NCI-H345 treated with DMSO at 0.1 percent for 48 hours (cell line): Measurements from ENCODE around the gene RNASEL.
A peak's percentile ranks its signal among the peaks of the same experiment; 100 is the strongest.

Experiments used
- DNase-seq: peaks from one replicate; lab custom pipeline; 2025; ENCODE audit not compliant: unreplicated experiment; lab: John Stamatoyannopoulos, UW

Gene RNASEL

GRCh38 chr1:182601913-182602312, 12.9 kb upstream of the RNASEL start:
- no peak for DNase-seq

DNA sequence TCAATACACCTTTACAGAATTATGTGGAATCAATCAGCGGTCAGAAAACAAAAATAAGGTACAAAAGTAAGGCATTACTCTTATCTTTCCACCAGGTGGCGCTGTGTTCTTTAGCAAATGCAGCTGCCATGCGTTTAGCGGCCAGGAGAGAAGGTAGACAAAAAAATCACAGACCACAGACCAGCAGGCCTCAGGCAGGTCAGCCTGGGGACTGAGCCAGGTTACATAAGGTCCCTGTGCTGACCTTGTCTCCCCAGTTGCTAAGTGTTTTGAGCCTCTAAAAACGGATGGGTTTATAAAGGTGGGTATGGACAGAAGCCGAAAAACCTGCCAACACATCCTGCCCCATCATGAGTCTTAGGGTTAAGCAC, 12.3 kb upstream of the RNASEL start:
- DNase-seq, result peak; percentile 62

DNA sequence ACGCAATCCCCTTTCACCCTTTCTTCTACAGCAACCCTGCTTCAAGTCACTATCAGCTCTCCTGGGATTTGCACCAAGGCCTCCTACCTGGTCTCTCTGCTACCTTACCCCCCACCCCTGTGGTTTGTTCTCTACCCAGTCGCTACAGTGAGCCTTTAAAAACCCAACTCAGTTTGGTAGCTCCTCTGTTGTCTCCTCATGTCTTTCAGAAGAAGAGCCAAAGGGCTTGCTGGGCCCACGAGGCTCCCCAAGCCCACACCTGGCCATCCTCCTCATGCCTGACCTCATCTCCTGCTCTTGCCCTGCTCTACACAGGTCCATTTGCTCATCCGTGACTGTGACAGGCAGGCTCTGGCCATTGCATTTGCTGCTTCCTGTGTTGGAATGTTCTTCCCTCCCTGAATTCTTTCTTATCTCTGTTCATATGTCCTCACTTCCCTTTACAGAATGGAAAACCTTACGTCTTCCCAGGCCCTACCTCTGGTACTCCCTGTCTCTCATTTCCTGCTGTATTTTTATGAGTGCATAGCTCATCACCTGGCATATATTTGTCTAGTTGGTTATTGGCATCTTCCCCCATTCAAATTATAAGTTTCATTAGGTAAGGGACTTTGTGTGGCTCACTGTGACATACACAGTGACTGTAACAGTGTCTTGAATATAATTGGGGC, 11.8 kb upstream of the RNASEL start:
- DNase-seq, result no peak

- no peak for DNase-seq
These were observed 11.1 kb upstream of the RNASEL start for GRCh38 chr1:182600036-182600713.

DNA sequence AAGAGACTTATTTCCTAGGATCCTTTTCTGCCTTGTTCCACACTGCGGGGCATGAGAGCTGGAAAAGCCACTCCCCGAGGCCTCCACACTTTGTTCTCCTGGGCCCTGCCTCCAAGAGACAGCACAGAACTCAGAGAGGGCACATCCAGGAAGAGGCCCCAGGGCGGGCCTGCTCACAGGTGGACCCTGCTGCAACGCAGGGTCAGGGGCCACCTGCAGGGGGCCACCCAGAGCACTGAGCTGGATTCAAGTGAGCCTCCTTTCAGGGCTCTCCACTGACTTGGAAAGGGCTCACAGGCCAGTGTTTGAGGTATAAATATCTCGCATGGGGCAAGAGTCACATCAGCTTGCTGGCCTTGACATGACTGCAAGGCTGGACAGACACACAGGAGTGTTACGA, 10.3 kb upstream of the RNASEL start:
- DNase-seq, result no peak

GRCh38 chr1:182598296-182598695, 9.2 kb upstream of the RNASEL start:
- DNase-seq, result no peak

GRCh38 chr1:182596934-182597333, 7.9 kb upstream of the RNASEL start:
- no peak for DNase-seq

GRCh38 chr1:182595641-182596240, 6.7 kb upstream of the RNASEL start:
- DNase-seq, result peak; percentile 23

GRCh38 chr1:182589931-182590330, 875 bp upstream of the RNASEL start:
- no peak for DNase-seq

- no peak for DNase-seq
These were observed 464 bp upstream of the RNASEL start for GRCh38 chr1:182589520-182589919.

- no peak for DNase-seq
These were observed 1.2 kb downstream of the RNASEL start for GRCh38 chr1:182587666-182588499.

DNA sequence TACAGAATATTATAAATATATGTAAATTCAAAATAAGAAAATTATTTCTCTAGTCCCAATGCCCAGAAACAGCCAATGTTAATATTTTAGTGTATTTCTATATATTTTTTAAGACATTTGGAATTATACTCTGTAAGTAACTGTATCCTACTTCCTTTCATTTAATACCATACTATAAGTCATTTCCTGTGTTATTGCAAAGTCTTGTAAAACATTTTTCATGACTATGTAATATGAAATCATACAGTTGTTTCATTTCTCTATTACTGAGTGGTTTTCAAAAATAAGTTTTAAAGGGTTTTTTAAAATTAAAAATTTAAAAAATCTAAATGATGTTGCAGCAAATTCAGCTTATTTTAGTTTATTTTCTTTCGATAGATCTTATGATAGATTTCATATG, 2.0 kb downstream of the RNASEL start:
- no peak for DNase-seq

DNA sequence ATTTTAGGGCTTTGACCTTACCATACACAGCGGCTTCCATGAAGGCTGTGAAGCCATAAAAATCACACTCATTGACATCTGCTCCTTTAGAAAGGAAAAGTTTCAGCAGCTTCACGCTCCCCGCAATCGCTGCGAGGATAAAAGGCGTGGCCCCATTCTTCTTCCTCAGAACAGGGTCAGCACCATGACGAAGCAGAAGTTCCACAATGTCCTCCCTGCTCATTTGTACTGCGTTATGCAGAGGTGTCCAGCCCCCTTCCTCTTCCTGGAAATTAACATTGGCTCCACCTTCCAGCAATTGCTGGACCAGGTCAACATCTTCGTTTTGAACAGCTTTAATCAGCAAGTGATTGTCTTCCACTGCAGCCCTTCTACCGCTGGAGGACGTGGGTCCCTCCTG, 2.7 kb downstream of the RNASEL start:
- DNase-seq, result no peak

GRCh38 chr1:182584746-182585145, 4.3 kb downstream of the RNASEL start:
- DNase-seq, result no peak

- DNase-seq, result no peak
These were observed 8.3 kb downstream of the RNASEL start for GRCh38 chr1:182580736-182581135.

DNA sequence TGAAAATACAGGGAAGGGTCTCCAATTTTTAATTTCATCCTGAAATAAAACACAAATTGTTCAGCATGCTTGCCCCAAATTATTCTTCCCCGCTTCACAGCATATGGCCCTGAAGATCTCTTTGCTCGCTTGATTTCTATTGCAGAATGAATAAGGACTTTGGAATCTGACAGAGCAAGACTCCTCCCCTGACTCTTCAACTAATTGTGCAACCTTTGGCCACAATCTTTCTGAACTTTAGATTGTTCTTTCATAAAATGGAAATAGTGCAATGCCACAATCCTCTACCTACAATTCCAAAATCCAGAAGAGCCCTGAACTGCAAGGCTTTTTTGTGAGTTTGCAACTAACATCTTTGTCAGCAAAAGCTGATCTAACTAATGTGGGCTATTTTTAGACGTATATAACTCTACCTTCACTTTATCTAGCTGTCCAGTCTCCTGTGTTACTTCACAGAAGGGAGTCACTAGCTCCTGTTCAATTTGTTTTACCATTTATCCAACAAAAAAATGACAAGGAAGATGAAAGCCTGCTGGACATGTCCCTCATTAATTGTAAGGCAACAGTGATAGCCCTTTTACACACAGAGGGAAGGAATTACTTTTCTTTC, 13.4 kb downstream of the RNASEL start:
- no peak for DNase-seq

DNA sequence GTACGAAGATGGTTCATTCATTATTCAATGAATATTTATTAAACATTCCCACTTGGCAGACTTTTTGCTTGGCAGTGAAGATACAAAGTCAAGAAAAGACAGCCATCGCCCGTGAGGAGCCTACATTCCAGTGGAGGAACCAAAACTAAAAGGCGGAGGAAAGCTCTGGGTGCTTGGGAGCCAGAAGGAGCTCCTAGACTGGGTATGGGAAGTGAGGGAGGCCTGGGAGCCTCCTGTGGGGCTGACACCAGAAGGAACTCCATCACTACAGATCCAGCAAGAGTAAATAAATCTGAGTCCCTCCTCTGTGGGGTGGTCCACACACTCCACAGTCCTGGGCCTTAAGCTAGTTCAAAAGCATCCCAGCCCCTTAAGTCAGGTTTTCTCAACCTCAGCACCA, 14.9 kb downstream of the RNASEL start:
- no peak for DNase-seq

DNA sequence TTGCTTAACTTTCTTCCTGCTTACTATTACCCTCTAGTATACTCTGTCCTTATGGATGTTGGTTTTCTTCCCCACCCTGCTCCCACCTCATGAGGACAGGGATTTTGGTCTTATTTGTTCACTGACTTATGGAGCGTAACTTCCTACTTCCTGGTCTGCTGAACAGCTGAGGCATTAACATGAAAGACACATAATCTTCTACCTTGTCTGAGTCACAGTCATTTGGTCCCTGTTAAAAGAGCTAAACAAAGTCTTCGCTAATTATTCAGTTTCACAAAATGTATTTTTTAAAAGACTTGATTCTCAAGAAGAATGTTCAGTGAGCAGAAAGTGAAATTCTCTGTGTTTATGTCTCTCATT, 18.5 kb downstream of the RNASEL start:
- no peak for DNase-seq

DNA sequence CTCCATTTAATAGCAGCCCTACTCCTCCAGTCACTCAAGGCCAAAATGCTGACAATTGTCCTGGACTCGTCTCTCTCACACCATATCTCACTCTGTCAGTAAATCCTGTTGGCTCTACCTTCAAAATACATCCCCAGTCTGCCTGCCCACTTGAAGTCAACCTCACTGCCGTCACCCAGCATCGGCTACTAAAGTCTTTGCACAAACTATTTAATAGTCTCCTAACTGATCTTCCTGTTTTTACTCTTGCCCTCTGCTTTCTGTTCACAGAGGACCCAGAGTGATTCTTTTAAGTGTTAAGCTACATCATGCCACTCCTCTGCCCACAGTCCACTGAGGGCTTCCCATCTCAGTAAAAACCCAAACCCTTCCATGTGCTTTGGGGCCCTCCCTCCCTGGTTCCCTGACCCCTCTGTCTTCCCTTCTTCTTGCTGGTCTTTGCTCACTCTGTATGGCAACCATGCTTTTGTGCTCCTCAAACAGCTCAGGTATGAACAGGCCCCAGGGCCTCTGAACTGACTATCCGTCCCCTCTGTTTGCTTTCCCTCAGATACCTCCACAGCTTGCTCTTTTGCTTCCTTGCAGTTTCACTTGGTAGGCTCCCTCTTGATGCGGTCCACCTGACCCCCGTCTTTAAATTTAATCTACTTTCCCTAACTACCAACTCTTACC, 19.0 kb downstream of the RNASEL start:
- no peak for DNase-seq

DNA sequence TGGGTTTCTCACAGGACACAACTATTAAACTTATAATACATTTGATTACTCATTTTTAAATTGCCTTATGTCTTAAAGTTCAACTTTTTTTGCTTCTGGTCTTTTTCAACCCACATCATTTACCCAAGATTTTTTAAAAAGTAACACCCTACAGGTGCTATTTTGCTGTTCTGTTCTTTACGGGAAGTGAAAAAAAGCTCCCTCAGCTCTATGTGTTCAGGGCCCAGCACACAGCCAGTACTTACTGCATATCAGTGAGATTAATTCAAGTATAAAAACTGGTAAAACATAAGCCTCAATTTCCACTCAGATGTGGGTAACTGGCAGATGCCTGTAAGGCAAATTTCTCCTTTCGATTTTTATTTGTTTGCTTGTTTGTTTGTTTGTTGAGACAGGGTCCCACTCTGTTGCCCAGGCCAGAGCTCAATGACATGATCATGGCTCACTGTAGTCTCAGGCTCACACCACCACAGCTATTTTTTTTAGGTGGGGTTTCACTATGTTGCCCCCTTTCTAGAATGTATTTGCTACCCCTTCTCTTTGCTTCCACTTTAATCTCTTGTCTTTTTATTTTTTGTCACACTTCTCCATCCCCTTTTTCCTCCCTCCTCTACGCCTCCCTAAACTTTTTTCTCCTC, 20.3 kb downstream of the RNASEL start:
- no peak for DNase-seq
